CD14-positive monocyte (primary cell): ENCODE data around the gene CAPN1. TPM values are rescaled to one million over a fixed set of nuclear protein-coding genes. Genes with fewer than 3 reads are reported as not detected.
"Not testable (repeated sequence)": the region's sequence is repeated elsewhere in the genome, so short reads cannot be mapped to it uniquely, and the experiment has no call there.

ENCODE experiments used
- DNase-seq, 3 donors: peaks; one replicate each; pipeline ENCODE4 v3.0.0-alpha.2; 2011 to 2022
- H2AFZ ChIP-seq: 2 replicates; pipeline ENCODE4 v1.6.0; 2012; ENCODE audit warnings: mild to moderate bottlenecking, low read depth, low read length, inconsistent platforms; ENCODE audit not compliant: insufficient read depth, poor library complexity, severe bottlenecking
- H3K27ac ChIP-seq, 2 donors: 1 replicate in 1 of 2; 2 replicates in 1 of 2; pipeline ENCODE4 v1.5.1; 2012 to 2013; ENCODE audit warnings: low read length in 2 of 2, control low read depth in 1 of 2, inconsistent platforms in 1 of 2, low read depth in 1 of 2, mild to moderate bottlenecking in 1 of 2
- H3K27me3 ChIP-seq, 2 donors: one replicate each; pipeline versions ENCODE4 v1.6.0 to v1.6.1; 2011 to 2013; ENCODE audit warnings: low read length in 2 of 2; ENCODE audit not compliant: control insufficient read depth in 2 of 2, insufficient read depth in 2 of 2
- H3K36me3 ChIP-seq, 2 donors: replicated peaks in 1 of 2; 1 replicate in 1 of 2; 2 replicates in 1 of 2; pipeline versions ENCODE4 v1.5.1 to v1.6.1; 2012 to 2013; ENCODE audit warnings: low read length in 2 of 2, control low read depth in 1 of 2, inconsistent platforms in 1 of 2, mild to moderate bottlenecking in 1 of 2; ENCODE audit not compliant: insufficient read depth in 2 of 2, control insufficient read depth in 1 of 2
- H3K4me1 ChIP-seq, 2 donors: 1 replicate in 1 of 2; 2 replicates in 1 of 2; pipeline versions ENCODE4 v1.5.1 to v1.6.1; 2012 to 2013; ENCODE audit warnings: low read length in 2 of 2, control low read depth in 1 of 2, inconsistent platforms in 1 of 2, mild to moderate bottlenecking in 1 of 2, moderate library complexity in 1 of 2; ENCODE audit not compliant: insufficient read depth in 2 of 2, control insufficient read depth in 1 of 2
- H3K4me2 ChIP-seq: replicated peaks from 2 replicates; pipeline ENCODE3; 2012; ENCODE audit warnings: low read length, moderate library complexity, mild to moderate bottlenecking; ENCODE audit not compliant: poor library complexity, severe bottlenecking; ENCODE audit errors: extremely low read depth
- H3K4me3 ChIP-seq, 3 experiments: fragments of 200-600 bp in 1 of 3; sonication (generic) in 1 of 3; replicated peaks in 1 of 3; 1 replicate in 2 of 3; 2 replicates in 1 of 3; pipeline ENCODE4 v1.5.1; 2011 to 2013; ENCODE audit warnings: low read length in 3 of 3, mild to moderate bottlenecking in 3 of 3, control low read depth in 2 of 3, low read depth in 2 of 3, inconsistent platforms in 1 of 3, moderate library complexity in 1 of 3
- H3K79me2 ChIP-seq: 2 replicates; pipeline ENCODE4 v1.6.0; 2012; ENCODE audit warnings: mild to moderate bottlenecking, control low read depth, inconsistent platforms, low read length, moderate library complexity; ENCODE audit not compliant: insufficient read depth
- H3K9ac ChIP-seq: 2 replicates; pipeline ENCODE4 v1.6.0; 2017; ENCODE audit warnings: low read length, mild to moderate bottlenecking; ENCODE audit not compliant: insufficient read depth, poor library complexity, severe bottlenecking
- H3K9me3 ChIP-seq, 2 donors: replicated peaks in 1 of 2; 1 replicate in 1 of 2; 2 replicates in 1 of 2; pipeline versions ENCODE4 v1.5.1 to v1.6.1; 2012 to 2013; ENCODE audit warnings: low read length in 2 of 2, control low read depth in 1 of 2; ENCODE audit not compliant: control insufficient read depth in 1 of 2, insufficient read depth in 1 of 2
- H4K20me1 ChIP-seq: 2 replicates; pipeline ENCODE4 v1.6.0; 2012; ENCODE audit warnings: mild to moderate bottlenecking, low read length, control low read depth, moderate library complexity; ENCODE audit not compliant: insufficient read depth
- H3K27ac Mint-ChIP-seq, 7 donors: one replicate each; pipeline ENCODE4 v1.8.0; 2020; ENCODE audit warnings: mild to moderate bottlenecking in 7 of 7, mixed read lengths in 7 of 7, moderate library complexity in 6 of 7, inconsistent platforms in 2 of 7
- H3K27me3 Mint-ChIP-seq, 3 donors: one replicate each; pipeline ENCODE4 v1.8.0; 2021 to 2022; ENCODE audit warnings: low read depth in 3 of 3, mild to moderate bottlenecking in 3 of 3, mixed read lengths in 3 of 3, moderate library complexity in 3 of 3, inconsistent platforms in 1 of 3
- H3K36me3 Mint-ChIP-seq, 2 donors: one replicate each; pipeline ENCODE4 v1.8.0; 2020; ENCODE audit warnings: mixed read lengths in 2 of 2, inconsistent platforms in 1 of 2, mild to moderate bottlenecking in 1 of 2
- H3K4me1 Mint-ChIP-seq: one replicate; pipeline ENCODE4 v1.8.0; 2020; ENCODE audit warnings: mild to moderate bottlenecking, mixed read lengths
- H3K4me3 Mint-ChIP-seq, 2 donors: one replicate each; pipeline ENCODE4 v1.8.0; 2020; ENCODE audit warnings: mild to moderate bottlenecking in 2 of 2, mixed read lengths in 2 of 2, moderate library complexity in 1 of 2
- H3K9me3 Mint-ChIP-seq, 7 donors: one replicate each; pipeline ENCODE4 v1.8.0; 2020 to 2022; ENCODE audit warnings: mixed read lengths in 7 of 7, mild to moderate bottlenecking in 6 of 7, moderate library complexity in 6 of 7, inconsistent platforms in 2 of 7
- whole genome bisulfite sequencing: methylation state at CpG from one replicate; pipeline ENCODE4 v1.1.5; 2013; ENCODE audit warnings: missing lambda C conversion rate; ENCODE audit not compliant: insufficient coverage; 5-methylcytosine and 5-hydroxymethylcytosine counted together
- intact Hi-C, 2 donors: fragments of 100-400 bp; cut with micrococcal nuclease; formaldehyde crosslinking; loops; one replicate each; pipeline versions ENCODE4 v1.15.0 to v1.15.1; 2023
- polyA plus RNA-seq, 3 donors: library from polyadenylated mRNA; depleted of rRNA in 1 of 3; unstranded in 2 of 3; stranded (reverse) in 1 of 3; fragments of 300-500 nt in 2 of 3; fragments of >200 nt in 1 of 3; fragmentation: Illumina TruSeq in 2 of 3; gene quantifications; 1 replicate in 2 of 3; 2 replicates in 1 of 3; pipeline ENCODE4 v1.2.3, GENCODE V29; 2012 to 2021
- TF ChIP-seq, protein P1 (sequence below): fragments of 200-600 bp; IDR thresholded peaks from one replicate; pipeline ENCODE4 v1.8.0; 2022; ENCODE audit warnings: antibody characterized with exemption, mild to moderate bottlenecking

CAPN1 gene
- polyA plus RNA-seq, 3 donors = 128 to 140 (median 129) TPM

DNA sequence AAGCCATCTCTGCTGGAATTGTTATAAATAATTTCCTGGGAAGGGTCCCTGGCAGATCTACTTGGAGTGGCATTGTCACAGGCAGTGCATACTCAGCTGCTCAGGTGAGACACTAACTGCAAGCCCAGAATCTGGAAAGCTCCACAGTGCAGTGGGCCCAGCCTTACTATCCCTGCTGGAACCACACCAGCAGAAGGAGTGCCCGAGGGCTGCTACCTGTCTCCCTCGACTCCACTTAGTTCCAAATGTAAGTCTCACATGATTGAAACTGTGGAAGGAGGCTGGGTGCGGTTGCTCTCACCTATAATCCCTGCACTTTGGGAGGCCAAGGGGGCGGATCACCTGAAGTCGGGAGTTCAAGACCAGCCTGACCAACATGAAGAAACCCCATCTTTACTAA is 33.1 kb upstream of the CAPN1 start:
- H3K4me3 Mint-ChIP-seq = no peak overlapping the region
- WGBS = 100% methylated on average over 2 of the region's 5 CpGs
- no peak overlapping the region for H3K4me2 ChIP-seq

DNA sequence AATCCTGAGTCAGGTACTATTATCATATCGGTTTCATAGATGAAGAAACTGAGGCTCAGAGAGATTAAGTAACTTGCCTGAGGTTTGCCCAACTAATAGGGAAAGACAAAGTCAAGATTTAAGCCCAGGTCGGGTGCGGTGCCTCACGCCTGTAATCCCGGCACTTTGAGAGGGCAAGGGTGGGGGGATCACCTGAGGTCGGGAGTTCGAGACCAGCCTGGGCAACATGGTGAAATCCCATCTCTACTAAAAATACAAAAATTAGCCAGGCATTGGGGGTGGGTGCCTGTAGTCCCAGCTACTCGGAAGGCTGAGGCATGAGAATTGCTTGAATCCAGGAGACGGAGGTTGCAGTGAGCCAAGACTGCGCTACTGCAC is 31.6 kb upstream of the CAPN1 start:
- H4K20me1 ChIP-seq, H3K36me3 ChIP-seq, H3K27me3 Mint-ChIP-seq, H3K36me3 Mint-ChIP-seq, H3K9me3 Mint-ChIP-seq, H3K79me2 ChIP-seq, H3K27me3 ChIP-seq, H3K9me3 ChIP-seq, DNase-seq: not testable (repeated sequence)
- Histone ChIP-seq H3K4me1 (peaks cover 43 to 47% of the 10 kb centered on the region in 2 donors), H3K4me3 (peak overlapping the region in 1 of 3 experiments; percentile 24), H2AFZ (peak overlapping the region; percentile 50), H3K27ac (peak overlapping the region; percentile 70 to 77), H3K4me2 (peak overlapping the region; percentile 62), H3K9ac (peak overlapping the region; percentile 47)
- Mint-ChIP-seq H3K4me3 (peak overlapping the region in 1 of 2 donors; percentile 81), H3K27ac (peak overlapping the region; percentile 87 to 98 (median 96)), H3K4me1 (peaks cover 47% of the 10 kb centered on the region)
- intact Hi-C loops = loop anchor here in 1 of 2 donors (2.0 kb wide), 1 partner anchor 15 kb away; the partner anchor contains the start of gene SYVN1
- WGBS = no CpG with 5 or more reads among the region's 10 CpGs

More for the DNA sequence above, 33.1 kb upstream of the CAPN1 start:
- intact Hi-C loops = loop anchor here in 1 of 2 donors (5.0 kb wide), 1 partner anchor 34 kb away; the partner anchor contains the start of gene CAPN1
- Histone ChIP-seq H3K9ac (no peak overlapping the region), H4K20me1 (no peaks in the 10 kb centered on the region), H2AFZ (no peak overlapping the region), H3K4me1 (peaks cover 43 to 47% of the 10 kb centered on the region in 2 donors), H3K79me2 (no peaks in the 10 kb centered on the region), H3K9me3 (peaks cover 4% of the 10 kb centered on the region in 2 donors), H3K27ac (no peak overlapping the region), H3K4me3 (no peak overlapping the region), H3K27me3 (no peaks in the 10 kb centered on the region), H3K36me3 (no peaks in the 10 kb centered on the region)
- Mint-ChIP-seq H3K27ac (no peak overlapping the region), H3K4me1 (peaks cover 47% of the 10 kb centered on the region), H3K27me3 (peaks cover 0 to 2% (median 0%) of the 10 kb centered on the region in 3 donors), H3K9me3 (peaks cover 0 to 6% (median 3%) of the 10 kb centered on the region in 7 donors), H3K36me3 (no peaks in the 10 kb centered on the region)
- TF ChIP-seq, protein P1, sequence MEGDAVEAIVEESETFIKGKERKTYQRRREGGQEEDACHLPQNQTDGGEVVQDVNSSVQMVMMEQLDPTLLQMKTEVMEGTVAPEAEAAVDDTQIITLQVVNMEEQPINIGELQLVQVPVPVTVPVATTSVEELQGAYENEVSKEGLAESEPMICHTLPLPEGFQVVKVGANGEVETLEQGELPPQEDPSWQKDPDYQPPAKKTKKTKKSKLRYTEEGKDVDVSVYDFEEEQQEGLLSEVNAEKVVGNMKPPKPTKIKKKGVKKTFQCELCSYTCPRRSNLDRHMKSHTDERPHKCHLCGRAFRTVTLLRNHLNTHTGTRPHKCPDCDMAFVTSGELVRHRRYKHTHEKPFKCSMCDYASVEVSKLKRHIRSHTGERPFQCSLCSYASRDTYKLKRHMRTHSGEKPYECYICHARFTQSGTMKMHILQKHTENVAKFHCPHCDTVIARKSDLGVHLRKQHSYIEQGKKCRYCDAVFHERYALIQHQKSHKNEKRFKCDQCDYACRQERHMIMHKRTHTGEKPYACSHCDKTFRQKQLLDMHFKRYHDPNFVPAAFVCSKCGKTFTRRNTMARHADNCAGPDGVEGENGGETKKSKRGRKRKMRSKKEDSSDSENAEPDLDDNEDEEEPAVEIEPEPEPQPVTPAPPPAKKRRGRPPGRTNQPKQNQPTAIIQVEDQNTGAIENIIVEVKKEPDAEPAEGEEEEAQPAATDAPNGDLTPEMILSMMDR = no peak
- no peak for DNase-seq
